ENCODE measurements around the gene MCM3AP.
"Not testable (repeated sequence)": the region's sequence is repeated elsewhere in the genome, so short reads cannot be mapped to it uniquely, and the experiment has no call there.

MCM3AP gene

DNA sequence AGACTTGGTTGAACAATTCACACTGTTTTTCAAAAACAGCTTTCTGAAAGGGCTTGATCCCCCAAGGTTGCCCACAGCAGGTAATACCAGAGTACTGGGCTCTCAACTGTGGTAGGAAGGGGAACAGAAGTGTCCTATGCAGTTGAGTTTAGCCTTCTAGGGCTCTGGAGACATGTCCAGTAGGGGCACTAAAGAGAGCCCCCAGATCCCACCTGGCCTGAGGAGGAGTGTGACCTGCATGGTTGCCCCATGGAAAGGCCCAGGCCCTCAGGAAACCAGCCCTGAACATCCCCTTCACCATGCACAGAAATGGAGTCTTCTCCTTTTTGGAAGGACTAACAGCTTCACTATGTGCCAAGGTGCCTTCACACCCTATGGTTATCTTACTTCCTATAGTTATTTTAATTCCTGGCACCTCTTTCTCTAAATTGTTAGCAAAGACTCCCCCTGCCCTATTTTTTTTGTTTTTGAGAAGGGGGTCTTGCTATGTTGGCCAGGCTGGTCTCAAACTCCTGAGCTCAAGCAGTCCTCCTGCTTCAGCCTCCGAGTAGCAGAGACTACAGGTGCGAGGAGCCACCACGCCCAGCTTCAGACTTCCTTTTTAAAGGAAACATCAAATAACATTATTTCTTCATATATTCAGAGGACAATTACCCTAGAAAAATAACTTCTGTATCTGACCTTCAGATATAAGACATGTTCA, 40.0 kb downstream of the MCM3AP start:
- DNase-seq (ENCODE audit: low read depth in 1 of 2, low spot score in 1 of 2): no peak

DNA sequence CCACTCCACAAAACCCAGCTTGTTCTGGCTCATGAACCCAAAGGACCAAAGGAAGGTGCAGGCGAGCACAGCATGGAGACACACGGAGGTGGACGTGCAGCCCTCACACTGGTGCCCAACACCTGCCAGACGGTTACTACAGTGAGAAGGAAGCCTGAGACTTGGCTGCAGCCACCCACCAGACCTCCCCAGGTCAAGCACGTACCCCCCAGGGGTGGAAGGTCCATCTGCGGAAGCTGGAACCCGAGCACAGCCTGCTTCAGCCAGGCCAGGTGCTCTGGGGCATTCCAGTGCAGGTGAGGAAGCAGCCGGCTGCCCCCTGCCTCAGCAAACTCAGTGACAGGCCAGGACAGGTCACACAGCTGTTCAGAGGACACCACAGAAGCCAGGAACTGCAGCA, 40.8 kb downstream of the MCM3AP start:
- DNase-seq (ENCODE audit: low read depth in 1 of 2, low spot score in 1 of 2): no peak

DNA sequence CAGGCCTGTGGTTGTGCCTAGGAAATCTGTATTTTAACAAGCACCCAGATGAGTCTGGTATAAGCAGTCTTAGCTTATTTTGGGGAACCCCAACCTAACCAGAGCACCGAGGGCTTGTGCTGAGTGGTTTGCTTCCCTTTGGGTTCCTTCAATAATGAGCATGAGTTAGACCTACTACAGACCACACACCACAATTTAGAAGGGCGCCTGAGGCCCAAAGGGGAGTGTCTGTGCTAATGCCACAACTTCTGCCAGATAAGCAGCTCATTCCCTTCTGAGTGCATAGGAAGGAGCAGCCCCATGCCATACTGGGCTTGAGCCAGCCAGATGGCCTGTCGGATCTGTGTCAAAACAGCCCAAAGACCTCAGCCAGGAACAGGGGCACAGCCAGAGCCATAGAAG, 41.5 kb downstream of the MCM3AP start:
- DNase-seq (ENCODE audit: low read depth in 1 of 2, low spot score in 1 of 2): no peak

DNA sequence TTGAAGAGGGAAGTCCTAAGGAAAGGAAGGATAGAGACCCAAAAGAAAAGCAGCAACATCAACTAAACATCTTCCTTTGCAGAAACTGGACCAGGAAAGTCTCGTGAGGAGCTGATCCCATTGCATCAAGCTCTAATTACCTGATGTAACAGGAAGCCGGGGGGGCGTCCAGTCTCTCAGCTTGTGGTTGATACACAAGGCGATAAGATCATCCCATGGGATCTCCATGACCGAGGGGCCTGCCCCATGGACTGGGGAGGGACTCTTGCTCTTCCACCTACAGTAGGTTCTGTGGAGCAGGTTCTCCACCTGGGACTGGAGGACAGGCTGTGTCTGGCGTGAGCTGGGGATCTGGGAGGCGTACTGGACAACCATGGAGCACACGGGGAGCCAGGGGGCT, 42.1 kb downstream of the MCM3AP start:
- DNase-seq (ENCODE audit: low read depth in 1 of 2, low spot score in 1 of 2): no peak

DNA sequence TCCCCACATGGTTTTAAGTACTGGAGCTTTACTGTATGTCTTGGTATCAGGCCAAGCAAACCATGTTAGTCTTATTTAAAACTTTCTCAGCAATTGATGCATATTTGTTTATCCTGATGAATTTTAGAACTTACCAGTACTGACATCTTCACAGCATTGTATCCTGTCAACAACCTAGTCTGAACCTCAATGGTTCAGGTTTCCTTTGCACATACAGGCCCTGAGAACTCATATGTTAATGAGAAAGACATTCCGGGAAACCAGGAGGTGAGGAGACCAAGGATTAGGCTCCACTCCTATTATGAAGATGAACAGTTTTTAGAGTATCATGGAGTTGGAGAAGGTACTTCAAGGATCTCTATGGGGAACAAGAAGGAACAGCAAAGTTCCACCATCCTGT, 43.8 kb downstream of the MCM3AP start:
- DNase-seq (ENCODE audit: low read depth in 1 of 2, low spot score in 1 of 2): not testable (repeated sequence)

DNA sequence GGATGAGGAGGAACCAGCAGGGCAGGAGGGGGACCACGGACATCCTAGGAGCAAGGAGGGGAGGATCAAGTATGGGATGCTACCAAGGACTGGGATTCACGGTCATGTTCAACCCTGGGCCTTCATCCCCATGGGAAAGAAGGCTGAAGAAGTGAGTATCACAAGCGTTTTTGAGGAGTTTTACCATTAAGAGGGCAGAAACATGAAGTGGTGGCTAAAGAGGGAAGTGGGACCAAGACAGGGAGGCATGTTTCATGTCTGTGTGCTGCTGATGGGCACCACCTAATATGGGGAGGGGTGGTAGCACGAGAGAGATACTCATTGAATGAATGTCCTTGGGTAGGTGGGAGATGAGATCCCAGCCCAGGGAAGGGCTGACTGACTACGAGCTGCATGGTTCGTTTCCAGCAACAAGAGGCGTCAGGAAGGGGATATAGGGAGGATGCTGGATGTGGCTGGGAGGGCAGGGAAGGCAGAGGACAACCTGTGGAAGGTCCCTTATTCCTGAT, 45.5 kb downstream of the MCM3AP start:
- DNase-seq (ENCODE audit: low read depth in 1 of 2, low spot score in 1 of 2): no peak

DNA sequence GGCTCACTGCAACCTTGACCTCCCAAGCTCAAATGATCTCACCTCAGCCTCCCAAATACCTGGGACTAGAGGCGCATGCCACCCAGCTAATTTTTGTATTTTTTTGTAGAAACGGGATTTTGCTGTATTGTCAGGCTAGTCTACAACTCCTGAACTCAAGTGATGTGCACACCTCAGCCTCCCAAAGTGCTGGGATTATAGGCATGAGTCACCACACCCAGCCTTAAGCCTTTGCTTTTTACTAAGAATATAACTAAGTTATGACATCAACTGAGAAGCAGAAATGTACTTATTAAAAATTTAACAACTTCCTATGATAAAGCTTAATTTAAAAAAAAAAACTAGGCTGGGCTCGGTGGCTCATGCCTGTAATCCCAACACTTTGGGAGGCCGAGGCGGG, 47.9 kb downstream of the MCM3AP start:
- no peak for DNase-seq (ENCODE audit: low read depth in 1 of 2, low spot score in 1 of 2)

DNA sequence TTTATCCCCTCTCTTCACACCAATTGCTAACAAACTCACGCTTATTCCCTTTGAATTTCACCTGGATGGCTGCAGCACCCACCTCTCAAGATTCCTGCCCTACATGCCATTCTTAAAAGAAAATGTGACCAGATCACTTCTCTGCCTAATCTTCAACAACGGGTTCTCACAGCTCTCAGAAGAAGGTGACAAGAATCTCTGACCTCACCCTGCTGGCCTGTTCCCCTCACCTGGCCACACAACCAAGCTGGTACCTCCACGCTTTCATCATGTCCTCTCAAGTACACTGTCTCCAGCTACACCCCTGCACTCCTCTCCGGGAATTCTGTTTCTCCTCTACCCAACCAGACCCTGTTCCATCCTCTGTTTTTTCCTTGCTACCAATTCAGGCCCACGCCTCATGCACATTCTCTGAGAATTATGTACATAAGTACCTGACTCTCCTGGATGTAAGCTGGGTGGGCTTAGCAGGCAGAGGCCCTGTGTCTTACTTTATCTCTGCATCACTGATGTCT, 50.9 kb downstream of the MCM3AP start:
- no peak for DNase-seq (ENCODE audit: low read depth in 1 of 2, low spot score in 1 of 2)

DNA sequence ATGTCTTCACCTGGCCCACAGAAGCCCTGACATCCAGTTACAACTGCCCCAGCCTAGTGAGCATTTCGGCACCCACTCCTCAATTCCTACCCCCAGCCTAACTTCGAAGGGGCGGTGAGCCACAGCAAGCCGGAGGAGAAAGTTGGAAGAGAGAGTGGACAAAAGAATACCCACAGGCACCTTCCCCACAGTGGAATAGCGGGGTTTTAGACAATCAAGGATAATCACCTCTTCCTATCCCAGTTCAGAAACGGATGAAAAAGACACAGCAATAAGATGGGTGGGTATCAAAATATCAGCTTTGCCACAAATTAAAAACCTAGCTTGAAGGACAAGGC, 55.5 kb downstream of the MCM3AP start:
- no peak for DNase-seq (ENCODE audit: low read depth in 1 of 2, low spot score in 1 of 2)

DNA sequence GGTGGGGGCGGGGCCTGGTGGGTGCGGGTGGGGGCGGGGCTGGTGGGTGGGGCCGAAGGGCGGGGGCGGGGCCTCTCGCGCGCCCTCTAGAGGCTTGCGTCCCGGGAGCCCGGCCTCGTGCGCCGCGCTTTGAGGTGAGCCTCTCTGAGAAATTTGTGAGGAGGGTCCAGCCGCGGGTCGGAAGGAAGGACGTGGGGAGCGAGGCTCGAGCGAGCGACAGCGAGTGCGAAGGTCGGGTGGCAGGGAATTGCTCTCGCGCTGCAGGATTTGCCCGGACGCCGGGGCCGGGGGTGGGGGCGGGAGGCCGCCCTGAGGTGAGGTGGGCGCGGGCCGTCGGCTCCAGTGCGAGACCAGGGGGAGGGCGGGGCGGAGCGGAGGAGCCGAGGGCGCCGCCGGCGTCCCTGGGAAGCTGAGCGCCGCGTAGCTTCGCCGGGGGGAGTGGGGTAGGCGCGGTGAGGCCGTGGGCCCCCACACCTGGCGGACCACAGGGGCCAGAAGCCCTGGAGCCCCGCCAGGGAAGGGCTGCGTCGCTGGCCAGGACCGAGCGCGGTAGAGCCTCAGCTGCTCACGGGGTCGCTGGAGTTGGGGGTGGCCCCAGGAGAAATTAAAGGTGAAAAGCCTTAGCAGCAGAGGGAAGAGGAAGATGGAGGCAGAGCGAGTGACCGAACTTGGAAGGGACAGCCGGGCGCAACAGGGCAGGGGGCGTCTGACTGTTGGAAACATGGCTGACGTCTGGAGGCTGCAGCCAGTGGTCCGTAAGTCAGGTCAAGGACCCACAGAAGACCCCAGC, 56.1 kb downstream of the MCM3AP start:
- DNase-seq (ENCODE audit: low read depth in 1 of 2, low spot score in 1 of 2): no peak

DNA sequence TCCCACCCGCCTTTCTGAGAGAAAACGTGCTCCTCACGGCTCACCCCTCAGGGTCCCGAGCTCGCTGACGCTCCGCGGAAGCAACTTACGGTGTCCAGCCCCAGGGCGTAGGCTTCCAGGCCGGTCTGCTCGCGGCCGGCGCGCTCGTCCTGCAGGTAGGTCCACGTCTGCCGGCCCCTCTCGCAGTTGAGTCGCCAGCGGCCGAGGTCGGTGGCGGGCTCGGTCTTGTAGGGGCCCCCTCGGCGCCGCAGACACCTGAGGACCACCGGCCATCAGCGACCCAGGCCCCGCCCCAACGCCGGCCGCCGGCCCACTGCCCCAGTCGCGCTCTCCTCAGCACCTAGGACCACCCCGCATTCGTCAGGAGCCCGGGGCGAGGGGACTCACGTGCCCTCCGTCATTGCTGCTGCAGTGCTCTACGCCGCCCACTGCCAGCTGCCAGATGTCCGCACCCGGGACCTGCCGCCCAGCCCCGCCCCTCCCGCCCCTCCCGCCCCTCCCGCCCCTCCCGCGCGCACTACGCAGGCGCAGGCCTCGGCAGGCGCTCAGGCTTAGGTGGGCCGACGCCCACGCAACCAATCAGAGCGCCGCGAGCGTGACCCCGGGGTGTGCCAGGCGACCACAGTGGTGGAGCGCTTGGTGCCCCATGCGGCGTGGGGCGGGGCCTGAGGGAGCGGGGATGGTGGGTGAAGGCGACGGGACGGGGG, 56.9 kb downstream of the MCM3AP start, which contains the start of gene LSS:
TSS of gene LSS (minus strand) at position 430 of the 707 bp plus-strand sequence. CDS start at position 401, 29 bp downstream.
- DNase-seq (ENCODE audit: low read depth in 1 of 2, low spot score in 1 of 2): peak; percentile 83 to 92

DNA sequence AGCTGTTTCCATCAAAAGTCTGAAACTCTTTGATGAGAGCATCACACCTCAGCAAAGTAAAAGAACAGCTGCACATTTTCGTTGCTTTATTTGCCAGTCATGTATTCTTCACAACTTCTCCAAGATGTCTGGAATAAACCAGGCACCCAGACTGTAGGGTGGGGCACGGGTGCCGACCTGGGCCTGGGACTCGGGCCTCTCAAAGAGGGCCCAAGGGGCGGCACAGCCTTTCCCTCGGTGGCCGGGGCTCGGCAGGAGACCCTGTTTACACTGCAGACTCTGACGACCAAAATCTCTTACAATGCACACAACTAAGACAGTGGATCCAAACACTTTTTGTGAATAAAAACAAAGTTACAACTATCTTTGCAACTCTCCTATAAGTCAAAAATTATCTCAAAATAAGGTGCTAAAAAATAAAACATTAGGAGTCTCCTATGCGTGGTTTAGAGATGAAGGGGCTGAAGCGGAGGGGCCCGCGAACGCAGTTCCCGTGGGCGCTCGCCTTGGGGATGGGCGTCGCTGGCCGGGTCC, 57.5 kb downstream of the MCM3AP start:
- DNase-seq (ENCODE audit: low read depth in 1 of 2, low spot score in 1 of 2): no peak

DNA sequence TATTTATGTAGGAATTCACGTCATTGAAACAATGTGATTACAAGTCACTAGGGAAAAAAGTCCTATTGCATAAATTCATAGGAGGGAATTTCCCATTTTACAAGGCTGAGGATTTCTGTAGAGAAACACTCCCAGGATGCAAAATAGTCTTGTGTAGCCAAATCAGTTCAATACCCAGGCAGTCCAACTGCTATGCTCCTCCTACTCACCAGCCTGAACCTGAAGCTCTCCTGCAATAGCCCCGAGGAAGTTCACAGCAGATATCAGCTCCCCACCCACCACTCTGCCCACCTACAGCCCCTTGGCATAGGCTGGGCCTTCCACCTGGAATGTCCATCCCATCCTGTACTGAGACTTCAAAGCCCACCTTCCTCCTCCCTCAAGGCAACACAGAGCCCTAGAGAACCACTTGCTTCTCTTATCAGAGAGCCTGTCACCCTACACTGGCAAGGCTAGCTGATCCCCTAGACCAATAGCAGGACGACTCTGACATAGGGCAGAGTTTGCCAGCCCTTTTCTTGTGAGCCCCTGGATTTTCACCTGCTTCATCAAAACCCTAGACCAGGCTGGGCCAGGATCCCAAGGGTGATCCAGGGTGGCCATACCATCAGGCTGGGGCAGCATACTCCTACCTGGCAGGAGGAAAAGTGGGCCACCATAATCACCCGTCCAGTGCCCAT, 58.4 kb downstream of the MCM3AP start:
- DNase-seq (ENCODE audit: low read depth in 1 of 2, low spot score in 1 of 2): no peak

DNA sequence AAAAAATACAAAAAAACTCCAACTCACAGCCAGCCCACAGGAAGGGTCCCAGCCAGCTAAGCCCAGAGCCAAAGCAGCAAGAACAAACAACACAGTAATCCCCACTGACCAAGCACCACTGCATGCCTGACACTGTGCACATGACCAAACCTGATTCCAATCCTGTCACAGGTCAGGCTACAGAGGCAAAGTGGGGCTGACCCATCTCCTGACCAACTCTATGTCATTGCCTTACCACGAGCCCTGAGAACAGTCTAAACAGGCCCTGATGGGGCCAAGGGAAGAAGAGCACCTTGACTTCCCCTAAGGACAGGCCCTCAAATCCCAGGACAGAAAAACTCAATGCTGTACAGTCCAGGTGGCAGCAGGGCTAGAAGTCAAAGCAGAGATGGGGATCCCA, 59.3 kb downstream of the MCM3AP start:
- DNase-seq (ENCODE audit: low read depth in 1 of 2, low spot score in 1 of 2): no peak

DNA sequence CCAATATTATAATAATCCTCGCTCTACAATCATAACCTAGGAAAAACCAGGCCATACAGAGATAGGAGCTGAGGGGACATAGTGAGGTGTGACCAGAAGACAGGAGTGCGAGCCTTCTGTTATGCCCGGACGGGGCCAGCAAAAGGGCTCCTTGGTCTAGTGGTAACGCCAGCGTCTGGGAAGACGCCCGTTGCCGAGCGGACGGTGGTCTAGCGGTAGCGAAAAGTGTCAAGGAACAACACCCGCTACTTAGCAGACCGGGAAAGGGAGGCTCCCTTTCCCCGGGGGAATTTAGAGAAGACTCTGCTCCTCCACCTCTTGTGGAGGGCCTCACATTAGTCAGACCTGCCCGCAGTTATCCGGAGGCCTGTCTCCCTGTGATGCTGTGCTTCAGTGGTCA, 61.8 kb downstream of the MCM3AP start:
- DNase-seq (ENCODE audit: low read depth in 1 of 2, low spot score in 1 of 2): not testable (repeated sequence)

DNA sequence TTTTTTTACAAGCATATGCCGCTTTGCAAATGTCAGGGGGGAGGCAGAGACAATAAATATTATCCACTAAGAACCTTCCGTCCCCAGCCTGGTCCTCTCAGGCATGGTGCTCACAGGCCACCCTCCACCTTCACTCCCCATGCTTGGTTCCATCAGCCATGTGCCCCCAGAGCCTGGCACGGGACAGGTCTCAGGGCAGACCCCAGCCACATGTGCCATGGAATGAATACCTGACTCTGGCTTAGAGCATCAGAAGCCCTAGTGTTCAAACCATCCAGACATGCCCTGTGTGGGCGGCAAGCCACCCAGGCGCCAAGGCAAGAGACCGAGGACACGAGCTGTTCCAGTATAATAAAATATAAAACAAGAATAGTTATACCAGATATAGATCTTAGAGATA, 62.2 kb downstream of the MCM3AP start:
- no peak for DNase-seq (ENCODE audit: low read depth in 1 of 2, low spot score in 1 of 2)

DNA sequence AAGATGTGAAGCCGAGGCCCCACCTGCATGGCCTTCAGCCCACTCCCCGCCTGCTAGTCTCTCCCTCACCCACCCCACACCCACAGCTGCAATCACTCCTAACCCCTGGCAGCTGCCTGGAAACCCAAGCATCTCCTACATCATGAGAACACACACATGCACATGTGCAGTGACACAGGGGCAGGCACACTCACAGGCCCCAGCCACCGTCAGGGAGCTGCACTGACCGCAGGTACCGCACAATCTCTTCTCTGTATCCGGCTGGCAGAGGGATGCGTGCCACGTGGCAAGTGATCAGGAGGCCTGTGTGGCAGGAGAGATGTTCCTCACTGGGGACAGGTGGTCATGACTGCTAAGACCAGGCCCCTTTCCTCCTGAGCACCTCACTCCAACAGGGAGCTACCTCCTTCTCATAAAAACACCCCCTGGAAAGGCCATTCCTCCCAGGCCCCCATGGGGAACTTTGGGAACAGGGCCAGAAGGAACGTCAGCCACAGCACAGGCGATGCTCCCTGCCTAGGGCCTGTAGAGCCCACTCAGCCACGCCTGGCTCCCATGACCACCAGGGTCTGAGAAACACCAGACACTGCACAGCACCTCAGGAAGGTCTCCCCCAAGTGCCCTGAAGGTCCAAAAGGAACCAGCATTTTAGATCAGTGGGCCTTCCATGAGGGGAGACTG, 62.8 kb downstream of the MCM3AP start:
- no peak for DNase-seq (ENCODE audit: low read depth in 1 of 2, low spot score in 1 of 2)

DNA sequence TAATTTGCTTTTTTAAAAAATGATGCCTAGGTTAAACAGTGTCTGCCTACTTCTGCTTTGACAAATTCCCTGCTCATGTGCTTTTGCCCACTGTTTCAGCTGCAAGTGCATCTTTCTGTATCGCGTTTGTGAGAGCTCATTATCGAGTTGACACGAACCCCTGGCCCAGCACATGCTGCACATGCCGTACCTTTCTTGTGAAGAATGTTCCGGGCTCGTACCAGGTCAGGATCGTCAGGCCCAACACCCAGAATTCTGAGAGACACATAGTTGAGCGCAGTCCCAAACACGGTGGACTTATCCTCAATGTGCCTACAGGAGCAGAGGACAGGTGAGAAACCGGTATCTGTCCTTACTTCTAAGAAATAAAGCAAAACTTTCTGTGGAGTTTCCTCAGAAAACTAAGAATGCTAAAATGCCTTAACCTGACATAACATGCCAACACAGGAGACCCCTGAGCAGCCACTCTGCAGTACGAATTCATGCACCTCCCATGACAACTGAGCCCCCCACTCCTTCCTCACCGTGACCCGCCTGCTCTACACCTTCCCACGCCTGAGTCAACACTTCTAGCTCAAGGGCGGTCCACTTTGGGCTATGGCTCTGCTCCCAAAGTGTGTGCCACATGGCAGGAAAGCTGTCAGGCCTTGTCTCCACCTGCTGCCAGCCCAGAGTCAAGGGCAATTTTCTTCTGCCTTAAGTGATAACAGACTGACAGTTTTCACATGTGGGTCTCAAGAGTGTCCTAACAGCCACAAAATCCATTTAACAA, 63.6 kb downstream of the MCM3AP start:
- no peak for DNase-seq (ENCODE audit: low read depth in 1 of 2, low spot score in 1 of 2)

DNA sequence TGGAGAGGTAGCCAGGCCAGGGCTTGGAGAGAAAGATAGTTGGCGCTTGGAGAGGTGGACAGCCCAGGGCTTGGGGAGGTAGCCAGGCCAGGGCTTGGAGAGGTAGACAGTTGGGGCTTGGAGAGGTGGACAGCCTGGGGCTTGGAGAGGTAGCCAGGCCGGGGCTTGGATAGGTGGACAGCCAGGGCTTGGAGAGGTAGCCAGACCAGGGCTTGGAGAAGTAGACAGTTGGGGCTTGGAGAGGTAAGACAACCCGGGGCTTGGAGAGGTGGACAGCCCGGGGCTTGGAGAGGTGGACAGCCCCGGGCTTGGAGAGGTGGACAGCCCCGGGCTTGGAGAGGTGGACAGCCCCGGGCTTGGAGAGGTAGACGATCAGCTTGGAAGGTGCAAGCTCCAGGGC, 64.6 kb downstream of the MCM3AP start:
- DNase-seq (ENCODE audit: low read depth in 1 of 2, low spot score in 1 of 2): no peak

All from activated CD4-positive, alpha-beta T cell treated with anti-CD3 and anti-CD28 coated beads, Interleukin-2, amount 50 U/mL, for 24 hours (primary cell).